Measurements from ENCODE around the gene SLCO4A1.

The SLCO4A1 gene

DNA sequence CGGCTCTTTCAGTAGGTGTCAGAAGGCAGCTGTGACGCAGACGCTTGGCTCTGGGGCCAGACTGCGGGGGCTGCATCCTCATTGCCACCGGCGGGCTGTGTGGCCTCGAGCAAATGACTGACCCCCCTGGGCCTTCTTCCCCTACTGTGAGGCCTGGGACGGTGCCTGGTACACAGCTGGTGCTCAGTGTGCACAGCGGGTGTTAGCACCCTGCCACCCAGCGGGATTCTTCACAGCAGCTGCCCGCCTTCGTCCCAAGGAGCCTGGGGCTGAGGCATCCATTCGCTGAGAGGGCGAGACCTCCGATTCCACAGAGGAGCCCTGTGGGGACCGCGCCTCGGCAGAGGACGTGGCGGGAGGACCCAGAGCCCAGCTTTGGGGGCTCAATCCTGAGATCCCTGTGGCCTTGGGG is 10.6 kb downstream of the SLCO4A1 start:
- DNase-seq (ENCODE audit: low read depth in 3 of 3), result no peak

DNA sequence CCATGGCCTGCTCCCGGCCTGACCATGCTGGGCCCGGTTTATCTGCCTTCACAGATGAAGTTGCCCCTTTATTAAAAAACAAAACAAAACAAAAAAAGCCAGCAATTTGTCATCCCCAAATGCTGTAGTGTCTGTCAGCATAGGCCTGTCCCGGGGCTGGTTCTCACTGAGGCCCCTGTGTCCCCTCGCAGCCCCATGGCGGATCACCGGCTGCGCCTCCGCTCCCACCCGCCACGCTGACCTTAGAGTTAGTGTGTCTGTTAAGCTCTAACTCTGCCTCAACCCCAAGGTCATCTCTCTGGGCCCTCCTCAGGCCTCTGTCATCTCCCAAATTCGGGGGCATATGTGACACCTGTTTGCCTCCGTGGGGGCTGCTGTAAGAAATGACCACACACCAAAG is 11.1 kb downstream of the SLCO4A1 start:
- no peak for DNase-seq (ENCODE audit: low read depth in 3 of 3)

DNA sequence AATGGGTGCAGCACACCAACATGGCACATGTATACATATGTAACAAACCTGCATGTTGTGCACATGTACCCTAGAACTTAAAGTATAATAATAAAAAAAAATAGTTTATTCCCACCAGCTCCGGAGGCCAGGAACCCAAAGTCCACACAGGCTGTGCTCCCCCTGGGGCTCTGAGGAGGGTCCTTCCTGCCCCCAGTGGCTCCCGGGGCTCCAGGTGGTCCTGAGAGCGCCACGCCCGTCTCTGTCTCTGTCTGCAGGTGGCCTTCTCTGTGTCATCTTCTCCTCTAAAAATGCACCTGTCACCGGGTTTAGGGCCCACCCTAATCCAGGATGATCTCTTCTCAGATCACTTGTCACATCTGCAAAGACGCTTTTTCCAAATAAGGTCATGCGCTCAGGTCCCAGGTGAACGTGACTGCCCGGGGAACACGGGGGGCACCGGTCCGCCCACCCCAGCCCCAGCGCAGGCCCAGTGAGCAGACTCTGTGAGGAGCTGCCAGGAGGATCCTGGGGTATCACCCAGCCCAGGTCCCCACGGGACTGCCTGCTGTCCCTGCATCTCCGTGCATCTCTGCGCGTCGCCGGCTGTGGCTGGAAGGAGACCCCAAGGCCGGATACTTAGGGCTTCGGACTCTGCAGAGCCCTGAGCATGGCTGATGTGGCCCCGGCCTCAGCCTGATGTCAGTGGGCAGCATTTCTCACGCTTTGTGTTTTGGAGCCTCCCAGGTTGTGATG is 11.8 kb downstream of the SLCO4A1 start:
- no peak for DNase-seq (ENCODE audit: low read depth in 3 of 3)

DNA sequence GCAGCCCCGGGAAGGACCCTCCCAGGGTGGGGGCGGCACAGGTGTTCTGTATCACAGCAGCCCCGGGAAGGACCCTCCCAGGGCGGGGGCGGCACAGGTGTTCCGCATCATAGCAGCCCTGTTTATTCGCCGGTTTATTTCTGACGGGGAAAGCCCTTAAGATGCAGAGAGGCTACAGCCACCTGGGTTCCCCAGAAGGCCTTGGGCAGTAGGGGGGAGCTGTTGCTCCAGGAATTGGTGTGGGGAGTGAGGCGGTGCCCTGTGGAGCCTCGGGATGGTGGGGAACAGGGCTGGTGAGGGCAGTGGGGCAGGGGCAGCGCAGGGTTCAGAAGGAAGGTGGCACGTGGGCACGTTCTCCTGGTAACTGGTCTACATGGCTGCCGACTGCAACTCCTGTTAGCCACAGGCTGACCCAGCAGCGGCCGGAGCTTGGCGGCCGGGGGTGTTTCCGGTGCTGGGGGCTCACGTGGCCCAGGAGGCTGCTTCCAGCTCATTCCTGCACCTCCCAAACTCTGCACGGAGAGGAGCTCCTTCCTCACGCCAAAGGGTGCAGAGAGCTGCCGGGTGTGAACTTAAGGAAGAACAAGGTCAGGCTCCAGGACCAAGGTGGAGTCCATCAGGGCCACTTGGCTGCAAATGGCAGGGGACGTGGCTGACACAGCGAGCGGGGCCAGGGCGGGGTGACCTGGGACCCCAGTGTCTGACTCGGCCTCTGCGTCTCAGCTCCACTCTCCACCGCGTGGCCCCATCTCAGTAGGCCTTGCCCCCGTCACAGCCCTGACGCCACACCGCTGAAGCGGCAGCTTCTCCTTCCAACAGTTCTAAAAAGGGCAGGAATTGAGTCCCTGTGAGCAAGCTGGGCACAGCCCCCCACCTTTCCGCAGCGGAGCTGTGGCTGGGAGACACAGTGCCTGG is 13.2 kb downstream of the SLCO4A1 start:
- no peak for DNase-seq (ENCODE audit: low read depth in 3 of 3)

DNA sequence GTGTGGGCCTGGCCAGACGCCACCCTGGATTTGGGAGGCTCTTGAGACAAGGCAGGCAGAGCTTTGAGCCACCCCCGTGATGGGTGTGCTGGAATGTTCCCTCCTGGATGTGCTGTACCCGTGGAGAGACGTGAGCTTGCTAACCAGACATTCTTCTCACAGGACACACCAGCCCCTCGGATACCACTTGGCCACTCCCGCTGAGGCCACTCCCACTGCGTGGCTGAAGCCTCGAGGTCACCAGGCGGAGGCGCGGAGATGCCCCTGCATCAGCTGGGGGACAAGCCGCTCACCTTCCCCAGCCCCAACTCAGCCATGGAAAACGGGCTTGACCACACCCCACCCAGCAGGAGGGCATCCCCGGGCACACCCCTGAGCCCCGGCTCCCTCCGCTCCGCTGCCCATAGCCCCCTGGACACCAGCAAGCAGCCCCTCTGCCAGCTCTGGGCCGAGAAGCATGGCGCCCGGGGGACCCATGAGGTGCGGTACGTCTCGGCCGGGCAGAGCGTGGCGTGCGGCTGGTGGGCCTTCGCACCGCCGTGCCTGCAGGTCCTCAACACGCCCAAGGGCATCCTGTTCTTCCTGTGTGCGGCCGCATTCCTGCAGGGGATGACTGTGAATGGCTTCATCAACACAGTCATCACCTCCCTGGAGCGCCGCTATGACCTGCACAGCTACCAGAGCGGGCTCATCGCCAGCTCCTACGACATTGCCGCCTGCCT is 14.1 kb downstream of the SLCO4A1 start:
- no peak for DNase-seq (ENCODE audit: low read depth in 3 of 3)

DNA sequence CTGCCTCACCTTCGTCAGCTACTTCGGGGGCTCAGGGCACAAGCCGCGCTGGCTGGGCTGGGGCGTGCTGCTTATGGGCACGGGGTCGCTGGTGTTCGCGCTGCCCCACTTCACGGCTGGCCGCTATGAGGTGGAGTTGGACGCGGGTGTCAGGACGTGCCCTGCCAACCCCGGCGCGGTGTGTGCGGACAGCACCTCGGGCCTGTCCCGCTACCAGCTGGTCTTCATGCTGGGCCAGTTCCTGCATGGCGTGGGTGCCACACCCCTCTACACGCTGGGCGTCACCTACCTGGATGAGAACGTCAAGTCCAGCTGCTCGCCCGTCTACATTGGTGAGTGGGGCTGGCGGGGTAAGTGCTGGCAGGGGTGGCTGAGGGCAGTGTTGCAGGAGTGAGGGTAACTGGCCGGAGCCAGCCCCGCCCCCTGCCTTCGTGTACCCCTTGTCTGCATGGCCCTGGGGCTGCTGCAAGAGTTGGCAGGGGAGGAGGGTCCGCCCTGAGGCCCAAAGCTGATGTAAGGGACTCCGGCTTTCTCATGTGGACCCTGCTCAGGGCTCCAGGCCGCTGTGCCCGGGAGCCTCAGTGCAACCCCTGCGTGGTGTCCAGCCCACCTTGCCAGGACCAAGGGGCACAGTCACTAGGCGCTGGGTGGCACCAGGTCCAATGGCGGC is 14.8 kb downstream of the SLCO4A1 start:
- DNase-seq (ENCODE audit: low read depth in 3 of 3), result no peak

DNA sequence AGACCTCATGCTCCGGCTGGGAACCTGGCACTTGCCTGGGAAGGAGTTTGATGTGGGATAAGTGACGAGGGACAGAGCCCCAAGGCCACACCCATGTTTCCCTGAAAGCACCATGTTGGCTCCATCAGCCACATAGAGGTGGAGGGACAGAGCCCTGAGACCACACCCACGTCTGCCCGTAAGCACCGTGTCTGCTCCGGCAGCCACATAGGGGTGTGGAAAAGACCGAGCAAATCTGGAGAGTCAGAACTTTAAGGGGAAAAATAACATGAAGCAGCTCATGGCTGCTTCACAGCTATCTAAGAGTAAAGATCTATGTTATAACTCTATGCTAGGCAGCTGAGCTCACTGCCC is 15.3 kb downstream of the SLCO4A1 start:
- no peak for DNase-seq (ENCODE audit: low read depth in 3 of 3)

DNA sequence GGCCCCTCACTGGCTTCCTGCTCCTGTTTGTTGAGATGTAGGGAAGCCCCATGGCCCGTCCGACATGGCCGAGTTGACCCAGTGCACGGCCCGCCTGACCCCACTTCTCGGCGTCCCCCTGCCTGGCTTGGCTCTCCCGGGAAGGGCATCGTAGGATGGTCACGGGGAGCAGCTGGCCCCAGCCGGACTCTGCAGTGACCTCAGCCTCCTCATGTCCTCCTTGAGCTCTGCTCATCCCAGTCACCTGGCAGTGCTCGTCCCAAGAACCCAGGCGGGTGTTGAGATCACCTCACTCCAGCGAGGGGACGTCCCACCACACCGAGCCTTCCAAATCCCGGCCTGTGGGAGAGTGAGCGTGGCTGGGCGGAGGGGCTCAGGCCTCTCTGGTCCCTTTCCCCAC is 15.7 kb downstream of the SLCO4A1 start:
- DNase-seq (ENCODE audit: low read depth in 3 of 3), result no peak

DNA sequence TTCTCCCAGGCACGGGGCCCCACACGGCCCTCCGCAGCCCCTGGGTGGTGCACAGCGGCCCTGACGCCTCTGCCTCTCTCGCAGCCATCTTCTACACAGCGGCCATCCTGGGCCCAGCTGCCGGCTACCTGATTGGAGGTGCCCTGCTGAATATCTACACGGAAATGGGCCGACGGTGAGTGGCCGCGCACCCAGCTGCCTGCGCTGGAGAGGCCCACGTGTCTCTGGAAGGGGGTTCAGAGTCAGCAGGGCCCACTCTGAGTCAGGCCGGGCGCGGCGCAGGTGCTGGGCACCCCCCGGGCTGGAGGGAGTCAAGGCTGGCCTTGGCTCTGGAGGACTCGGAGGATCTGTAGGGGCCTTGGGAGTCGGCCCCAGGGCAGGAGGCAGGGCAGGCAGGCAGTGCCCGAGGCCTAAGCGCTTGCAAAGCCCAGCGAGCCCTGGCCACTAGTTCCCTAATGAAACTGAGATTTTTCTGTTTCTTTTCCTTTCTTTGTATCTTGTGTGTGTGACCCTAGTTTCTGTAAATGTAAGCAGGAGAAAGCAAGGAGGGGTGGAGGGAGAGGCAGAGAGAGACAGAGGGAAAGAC is 16.4 kb downstream of the SLCO4A1 start:
- no peak for DNase-seq (ENCODE audit: low read depth in 3 of 3)

DNA sequence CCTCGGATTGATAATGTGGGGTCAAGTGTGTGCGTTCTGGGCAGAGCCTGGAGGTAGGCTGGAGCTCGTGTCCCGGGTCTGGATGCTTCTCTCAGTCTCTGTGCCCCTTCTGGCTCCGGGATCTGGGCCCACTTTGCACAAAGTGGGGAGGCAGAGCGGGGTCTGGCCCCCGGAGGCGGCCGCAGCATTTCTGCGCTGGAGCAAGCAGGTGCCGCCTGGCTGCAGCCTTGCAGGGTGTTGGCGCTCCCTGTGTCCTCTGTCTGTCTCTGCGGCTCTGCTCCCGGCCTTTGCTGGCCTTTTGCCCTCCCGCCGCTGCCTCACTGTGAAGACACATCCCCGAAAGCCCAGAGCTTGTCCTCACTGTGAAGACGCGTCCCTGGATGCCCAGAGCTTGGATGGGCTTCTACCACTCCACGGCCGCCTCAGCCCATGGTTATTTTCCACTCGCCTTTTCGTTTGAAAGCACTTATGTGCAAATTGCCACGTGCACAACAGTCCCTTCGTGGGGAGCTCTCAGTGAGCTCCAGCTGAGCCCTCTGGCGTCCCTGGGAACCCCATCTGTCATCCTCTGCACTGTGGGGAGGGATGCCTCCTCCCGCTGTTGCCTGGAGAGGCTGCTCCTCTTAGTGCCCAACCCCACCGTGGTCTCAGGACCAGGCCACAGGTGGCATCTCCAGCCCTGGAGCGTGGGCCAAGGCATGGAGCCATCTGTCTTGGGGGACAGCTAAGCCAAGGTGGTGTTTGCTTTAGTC is 17.4 kb downstream of the SLCO4A1 start:
- no peak for DNase-seq (ENCODE audit: low read depth in 3 of 3)

DNA sequence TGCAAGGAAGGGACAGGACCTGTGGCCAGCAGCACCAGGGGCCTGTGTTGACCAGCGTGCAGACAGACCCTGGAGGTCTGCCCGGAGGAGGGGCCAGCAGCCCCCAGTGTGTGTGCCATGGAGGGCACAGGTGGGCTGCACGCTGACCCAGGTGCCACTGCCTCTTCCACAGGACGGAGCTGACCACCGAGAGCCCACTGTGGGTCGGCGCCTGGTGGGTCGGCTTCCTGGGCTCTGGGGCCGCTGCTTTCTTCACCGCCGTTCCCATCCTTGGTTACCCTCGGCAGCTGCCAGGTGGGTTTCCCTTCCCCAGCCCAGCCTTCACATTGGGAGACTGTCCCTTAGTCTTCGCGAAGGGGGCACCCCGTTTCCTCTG is 17.9 kb downstream of the SLCO4A1 start:
- DNase-seq (ENCODE audit: low read depth in 3 of 3), result no peak

DNA sequence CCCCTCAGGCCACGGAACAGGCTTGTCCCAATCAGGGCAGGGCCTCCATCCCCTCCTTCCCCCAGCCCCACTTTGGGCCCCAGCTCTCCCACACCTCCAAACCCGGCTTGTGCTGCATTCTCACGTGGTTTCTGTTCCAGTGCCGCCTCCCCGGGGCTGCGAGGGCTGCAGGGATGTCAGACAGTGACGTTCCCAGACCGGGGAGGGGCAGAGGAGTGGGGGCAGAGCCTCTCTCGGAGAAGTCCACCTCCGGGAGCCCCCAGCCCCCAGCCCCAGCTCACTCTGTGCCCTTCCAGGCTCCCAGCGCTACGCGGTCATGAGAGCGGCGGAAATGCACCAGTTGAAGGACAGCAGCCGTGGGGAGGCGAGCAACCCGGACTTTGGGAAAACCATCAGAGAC is 18.5 kb downstream of the SLCO4A1 start:
- no peak for DNase-seq (ENCODE audit: low read depth in 3 of 3)

DNA sequence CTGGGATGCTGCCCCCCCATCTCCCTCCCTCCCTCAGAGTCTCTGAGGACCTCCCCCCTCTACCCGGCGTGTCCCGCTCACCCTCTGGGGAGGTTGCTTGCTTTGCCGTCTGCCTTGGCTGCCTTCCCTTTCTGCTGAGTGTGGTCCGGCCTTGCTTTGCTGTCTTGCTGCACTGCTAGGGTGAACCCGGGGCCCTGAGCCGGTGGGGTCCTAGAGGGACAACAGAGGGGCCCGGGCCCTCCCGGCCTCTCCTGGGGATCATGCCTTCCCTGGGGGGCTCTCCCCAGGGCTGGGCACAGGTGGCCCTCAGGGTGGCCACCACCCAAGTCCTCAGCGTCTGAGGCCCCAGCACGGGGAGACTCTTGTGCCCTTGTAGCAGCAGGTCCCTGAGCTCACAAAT is 19.3 kb downstream of the SLCO4A1 start:
- no peak for DNase-seq (ENCODE audit: low read depth in 3 of 3)

DNA sequence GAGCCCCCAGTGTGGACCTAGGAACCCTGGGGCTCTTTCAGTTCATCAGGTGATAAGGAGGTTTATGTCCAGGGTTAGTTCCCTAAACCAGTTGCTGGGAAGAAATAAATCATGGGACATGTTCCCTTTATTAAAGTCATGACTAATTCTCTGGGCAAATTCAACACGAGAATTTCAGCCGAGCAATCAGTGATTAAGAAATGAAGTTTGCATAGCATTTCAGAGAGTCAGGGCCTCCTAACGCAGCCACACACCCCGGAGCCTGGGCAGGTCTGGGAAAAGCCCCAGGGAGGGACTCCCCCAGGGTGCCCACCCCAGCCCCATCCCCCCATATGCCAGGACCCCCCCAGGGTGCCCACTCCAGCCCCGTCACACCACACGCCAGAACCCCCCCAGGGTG is 20.1 kb downstream of the SLCO4A1 start:
- no peak for DNase-seq (ENCODE audit: low read depth in 3 of 3)

DNA sequence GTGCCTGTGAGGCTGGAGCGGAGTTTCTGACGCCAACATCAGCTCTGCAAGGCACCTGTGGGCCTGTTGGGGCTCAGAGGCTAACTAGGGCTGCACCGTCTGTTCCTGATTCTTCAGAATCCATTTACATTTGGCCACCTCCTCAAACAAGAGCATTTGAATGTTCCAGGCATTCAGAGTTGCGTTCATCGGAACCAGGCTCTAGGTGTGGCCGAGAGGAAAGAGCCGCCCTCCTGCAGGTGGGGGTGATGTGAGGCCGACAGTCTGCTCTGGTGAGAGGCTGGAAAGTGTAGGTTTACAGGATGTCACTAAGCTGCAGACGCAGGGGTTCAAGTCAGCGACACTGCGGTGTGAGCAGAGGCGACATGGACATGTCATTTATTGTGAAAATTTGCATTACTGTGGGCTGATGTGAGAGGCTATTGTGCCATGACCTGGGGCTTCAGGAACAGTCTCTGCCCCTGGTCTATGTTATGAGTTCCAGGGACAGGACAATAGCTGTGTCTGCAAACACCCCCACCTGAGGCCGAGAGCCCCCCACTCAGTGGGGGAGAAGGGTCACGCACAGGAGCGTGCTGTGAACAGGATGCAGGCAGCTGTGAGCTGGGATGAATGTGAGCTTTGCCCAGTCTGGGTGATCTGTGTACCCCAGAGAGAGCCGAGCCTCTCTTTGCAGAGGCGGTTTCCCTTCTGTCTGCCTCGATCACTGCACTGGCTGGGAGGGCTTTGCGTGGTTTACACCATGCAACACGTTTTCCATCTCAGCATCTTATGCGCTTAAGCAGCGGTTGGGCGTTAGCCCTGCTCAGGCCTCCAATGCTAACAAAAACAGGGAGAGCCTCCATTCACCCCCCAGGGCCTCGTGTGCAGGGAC is 21.1 kb downstream of the SLCO4A1 start:
- no peak for DNase-seq (ENCODE audit: low read depth in 3 of 3)

DNA sequence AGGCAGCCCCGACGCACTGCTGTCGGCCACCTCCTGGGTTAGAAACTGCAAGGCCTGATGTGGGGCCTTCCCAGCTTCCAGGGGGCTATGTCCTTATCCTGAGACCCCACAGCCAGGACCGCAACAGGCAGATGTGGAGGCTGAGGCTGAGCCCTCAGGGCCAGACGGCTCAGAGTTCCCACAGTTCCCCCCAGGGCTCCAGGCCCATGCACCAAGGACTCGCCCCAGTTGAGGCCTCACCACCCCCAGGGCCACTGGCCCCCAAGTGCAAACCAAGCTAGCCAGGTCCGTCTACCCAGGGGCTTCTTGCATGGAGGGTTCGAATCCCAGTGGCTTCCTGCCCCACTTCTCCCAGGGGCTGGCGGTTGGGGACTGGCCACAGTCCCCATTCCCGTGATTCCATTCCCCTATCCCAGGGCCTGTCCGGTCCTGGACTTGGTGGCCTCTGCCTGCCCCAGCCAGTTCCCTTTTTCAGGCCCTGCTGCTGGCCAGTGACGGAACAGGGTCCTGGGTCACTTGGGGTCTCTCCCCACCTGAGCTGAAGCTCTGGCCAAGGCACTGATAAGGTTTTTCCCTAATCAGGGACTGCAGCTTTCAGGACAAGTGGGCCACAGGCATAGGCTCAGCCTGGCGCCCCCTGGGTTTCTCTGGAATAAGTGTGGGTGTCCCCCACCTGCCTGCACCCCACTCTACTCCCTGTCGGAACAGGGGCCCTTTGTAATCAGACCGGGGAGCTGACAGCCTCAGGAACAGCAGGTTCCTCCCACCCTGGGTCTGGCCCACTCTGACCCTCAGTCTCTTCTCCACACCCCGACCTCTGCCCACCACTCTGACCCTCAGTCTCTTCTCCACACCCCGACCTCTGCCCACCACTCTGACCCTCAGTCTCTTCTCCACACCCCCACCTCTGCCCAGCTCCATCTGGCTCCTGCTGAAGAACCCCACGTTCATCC is 22.0 kb downstream of the SLCO4A1 start:
- no peak for DNase-seq (ENCODE audit: low read depth in 3 of 3)

DNA sequence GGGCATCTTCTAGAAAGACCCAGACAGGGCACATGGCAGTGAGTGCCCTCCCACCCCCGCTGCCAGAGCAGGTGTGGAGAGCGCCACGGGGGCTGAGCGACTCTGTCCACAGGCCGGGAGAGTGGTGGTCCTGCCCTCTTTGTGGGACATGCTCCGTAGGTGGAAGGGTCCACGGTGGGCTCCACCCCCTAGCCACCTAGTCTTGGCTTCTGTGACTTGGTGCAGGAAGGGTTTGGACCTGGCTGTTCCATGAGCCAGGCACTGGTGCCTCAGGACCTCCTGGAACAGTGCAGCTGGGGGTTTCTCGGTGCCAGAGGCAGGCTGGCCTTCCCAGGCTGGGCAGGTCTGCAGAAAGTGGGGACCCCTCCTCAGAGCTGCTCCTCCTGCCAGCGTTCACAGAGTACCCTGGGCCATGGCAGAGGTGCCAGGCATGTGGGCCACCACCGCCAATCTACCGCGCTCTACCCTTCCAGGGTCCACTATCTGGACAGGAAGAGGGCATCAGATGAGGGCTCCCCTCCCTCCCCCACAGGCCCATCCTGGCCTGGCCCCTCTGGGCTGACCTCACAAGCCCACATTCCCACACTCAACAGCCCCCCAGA is 23.0 kb downstream of the SLCO4A1 start:
- DNase-seq (ENCODE audit: low read depth in 3 of 3), result no peak
